PC-3 (cell line): ENCODE data around the gene ADAMTS19. TPM values are rescaled to one million over a fixed set of nuclear protein-coding genes. Genes with fewer than 3 reads are reported as not detected.

Source experiments
- ATAC-seq: fragments of 200-7000 bp; cut with Tn5 transposase; 2 replicates; pipeline ENCODE4 v1.9.1; 2020; ENCODE audit warnings: mild to moderate bottlenecking, moderate library complexity
- BruUV-seq: library from RNA; stranded (reverse); fragments of 400-500 nt; replicated peaks from 2 replicates; lab custom pipeline; 2021; lab: Mats Ljungman, UMichigan
- CTCF ChIA-PET: fragments of 300-600 bp; sonication (Branson Sonifier 250); formaldehyde crosslinking; loops from one replicate; lab custom pipeline; 2022; ENCODE audit warnings: antibody characterized with exemption; lab: Charles Lee
- POLR2A ChIA-PET: fragments of 300-600 bp; sonication (Branson Sonifier 250); formaldehyde crosslinking; loops from one replicate; lab custom pipeline; 2022; ENCODE audit warnings: antibody characterized with exemption; ENCODE audit not compliant: unreplicated experiment; lab: Charles Lee
- DNase-seq: peaks from one replicate; pipeline ENCODE4 v3.0.0-alpha.2; 2015
- H2AFZ ChIP-seq: fragments of 300-600 bp; sonication (generic); 2 replicates; pipeline ENCODE4 v1.6.0; 2016; ENCODE audit warnings: antibody characterized with exemption, low read length
- H3F3A ChIP-seq: fragments of 300-600 bp; sonication (generic); one replicate; pipeline ENCODE4 v1.6.0; 2017; ENCODE audit warnings: antibody characterized with exemption, low read length, control low read depth, mild to moderate bottlenecking; ENCODE audit not compliant: unreplicated experiment
- H3K27ac ChIP-seq: fragments of 300-600 bp; sonication (generic); 2 replicates; pipeline ENCODE4 v1.5.1; 2016; ENCODE audit warnings: mild to moderate bottlenecking, low read length
- H3K27me3 ChIP-seq: fragments of 300-600 bp; sonication (generic); 2 replicates; pipeline ENCODE4 v1.6.1; 2016; ENCODE audit warnings: low read length, mixed read lengths
- H3K36me3 ChIP-seq: fragments of 300-600 bp; sonication (generic); 2 replicates; pipeline ENCODE4 v1.6.1; 2016; ENCODE audit warnings: low read depth, mixed run types, low read length, mixed read lengths
- H3K4me1 ChIP-seq: fragments of 300-600 bp; sonication (generic); 2 replicates; pipeline ENCODE4 v1.5.1; 2016; ENCODE audit warnings: low read length; ENCODE audit not compliant: insufficient read depth
- H3K4me2 ChIP-seq: fragments of 300-600 bp; sonication (generic); 2 replicates; pipeline ENCODE4 v1.6.0; 2016; ENCODE audit warnings: low read length
- H3K4me3 ChIP-seq: fragments of 300-600 bp; sonication (generic); 2 replicates; pipeline ENCODE4 v1.5.1; 2016; ENCODE audit warnings: mild to moderate bottlenecking, low read length, mixed read lengths
- H3K79me2 ChIP-seq: fragments of 300-600 bp; sonication (generic); 2 replicates; pipeline ENCODE4 v1.6.1; 2017; ENCODE audit warnings: low read length, mixed read lengths
- H3K9ac ChIP-seq: fragments of 300-600 bp; sonication (generic); 2 replicates; pipeline ENCODE4 v1.6.0; 2016; ENCODE audit warnings: mild to moderate bottlenecking, low read length
- H3K9me2 ChIP-seq: fragments of 300-600 bp; sonication (generic); replicated peaks from 2 replicates; pipeline ENCODE4 v1.6.1; 2016; ENCODE audit warnings: mixed run types, low read length, mixed read lengths
- H3K9me3 ChIP-seq: fragments of 300-600 bp; sonication (generic); 2 replicates; pipeline ENCODE4 v1.6.1; 2016; ENCODE audit warnings: low read length, mixed read lengths
- H4K20me1 ChIP-seq: fragments of 300-600 bp; sonication (generic); 2 replicates; pipeline ENCODE4 v1.6.1; 2016; ENCODE audit warnings: low read length, mixed read lengths
- EZH2 ChIP-seq: fragments of 300-600 bp; sonication (generic); IDR thresholded peaks from one replicate; pipeline ENCODE4 v1.6.1; 2017; ENCODE audit warnings: antibody characterized with exemption, mild to moderate bottlenecking, low read length; ENCODE audit not compliant: unreplicated experiment
- EZH2phosphoT487 ChIP-seq: fragments of 300-600 bp; sonication (generic); IDR thresholded peaks from 2 replicates; pipeline ENCODE4 v1.6.1; 2018; ENCODE audit warnings: mild to moderate bottlenecking, antibody characterized with exemption, low read length, borderline replicate concordance
- intact Hi-C: fragments of 100-400 bp; cut with micrococcal nuclease; formaldehyde crosslinking; loops from 2 replicates; pipeline ENCODE4 v1.9.0; 2023
- total RNA-seq: library from RNA; depleted of rRNA; stranded (reverse); fragments of >200 nt; gene quantifications from 2 replicates; pipeline ENCODE4 v1.2.3, GENCODE V29; 2014
- TF ChIP-seq, protein P1 (sequence below): fragments of 300-600 bp; sonication (generic); conservative IDR thresholded peaks from 2 replicates; pipeline ENCODE4 v1.5.1; 2017; ENCODE audit warnings: antibody characterized with exemption, low read depth, mild to moderate bottlenecking, low read length

Gene ADAMTS19
- total RNA-seq, 1 experiment from 2014 or later, result not detected

- H3K4me2 ChIP-seq, result no peak overlapping the region
- H3K9ac ChIP-seq, result no peak overlapping the region
- ATAC-seq, result peak; percentile 80
- no peaks in the 10 kb centered on the region for H3K9me2 ChIP-seq
- no TSS peak for BruUV-seq
- DNase-seq, result peak; percentile 87
- no peak overlapping the region for H3K27ac ChIP-seq
- no peaks in the 10 kb centered on the region for H3K27me3 ChIP-seq
- no peaks in the 10 kb centered on the region for H3K9me3 ChIP-seq
- no peaks in the 10 kb centered on the region for H3F3A ChIP-seq
- POLR2A ChIA-PET, result no interaction called here
- intact Hi-C loops, result loop anchor here (1.0 to 5.0 kb wide), 7 partner anchors 104 to 1556 kb away; no protein-coding TSS in a partner anchor
- H3K4me3 ChIP-seq, result no peak overlapping the region
- H3K36me3 ChIP-seq, result no peaks in the 10 kb centered on the region
- no peaks in the 10 kb centered on the region for H3K79me2 ChIP-seq
- H3K4me1 ChIP-seq, result no peaks in the 10 kb centered on the region
- CTCF ChIA-PET, result no interaction called here
- no peak overlapping the region for H2AFZ ChIP-seq
- TF ChIP-seq, protein P1, sequence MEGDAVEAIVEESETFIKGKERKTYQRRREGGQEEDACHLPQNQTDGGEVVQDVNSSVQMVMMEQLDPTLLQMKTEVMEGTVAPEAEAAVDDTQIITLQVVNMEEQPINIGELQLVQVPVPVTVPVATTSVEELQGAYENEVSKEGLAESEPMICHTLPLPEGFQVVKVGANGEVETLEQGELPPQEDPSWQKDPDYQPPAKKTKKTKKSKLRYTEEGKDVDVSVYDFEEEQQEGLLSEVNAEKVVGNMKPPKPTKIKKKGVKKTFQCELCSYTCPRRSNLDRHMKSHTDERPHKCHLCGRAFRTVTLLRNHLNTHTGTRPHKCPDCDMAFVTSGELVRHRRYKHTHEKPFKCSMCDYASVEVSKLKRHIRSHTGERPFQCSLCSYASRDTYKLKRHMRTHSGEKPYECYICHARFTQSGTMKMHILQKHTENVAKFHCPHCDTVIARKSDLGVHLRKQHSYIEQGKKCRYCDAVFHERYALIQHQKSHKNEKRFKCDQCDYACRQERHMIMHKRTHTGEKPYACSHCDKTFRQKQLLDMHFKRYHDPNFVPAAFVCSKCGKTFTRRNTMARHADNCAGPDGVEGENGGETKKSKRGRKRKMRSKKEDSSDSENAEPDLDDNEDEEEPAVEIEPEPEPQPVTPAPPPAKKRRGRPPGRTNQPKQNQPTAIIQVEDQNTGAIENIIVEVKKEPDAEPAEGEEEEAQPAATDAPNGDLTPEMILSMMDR, result peak; percentile 95
- no peak for TF ChIP-seq EZH2phosphoT487
- H4K20me1 ChIP-seq, result no peaks in the 10 kb centered on the region
Observed at GRCh38 chr5:129767927-129768380, 307.9 kb downstream of the ADAMTS19 start.

DNA sequence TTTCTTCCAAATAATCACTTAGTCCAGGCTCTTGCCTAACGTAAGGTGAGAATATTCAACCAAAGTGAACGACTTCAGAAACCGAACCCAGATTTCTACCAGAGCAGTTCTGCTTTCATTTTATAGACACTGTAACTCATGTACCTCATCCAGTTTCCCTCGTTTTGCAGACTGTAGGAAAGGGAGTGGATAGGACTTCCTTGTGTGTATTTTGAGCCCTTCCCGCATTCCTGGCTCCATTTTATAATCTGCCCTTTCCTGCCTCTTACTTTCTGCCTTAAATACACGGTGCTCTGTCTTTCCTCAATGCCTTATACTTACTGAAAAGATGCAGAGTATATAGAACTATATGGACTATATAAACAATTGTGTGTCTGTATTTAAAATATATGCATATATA, 308.6 kb downstream of the ADAMTS19 start:
- Histone ChIP-seq H3K36me3 (no peaks in the 10 kb centered on the region), H4K20me1 (no peaks in the 10 kb centered on the region), H3K4me2 (no peak overlapping the region), H3K4me3 (no peak overlapping the region), H3K27ac (no peak overlapping the region), H3K4me1 (no peaks in the 10 kb centered on the region), H2AFZ (no peak overlapping the region), H3K79me2 (no peaks in the 10 kb centered on the region), H3F3A (no peaks in the 10 kb centered on the region), H3K9me2 (no peaks in the 10 kb centered on the region), H3K9ac (no peak overlapping the region), H3K9me3 (no peaks in the 10 kb centered on the region), H3K27me3 (no peaks in the 10 kb centered on the region)
- ATAC-seq (no peak), DNase-seq (no peak)
- TF ChIP-seq, protein P1, result no peak
- TF ChIP-seq EZH2 (no peak), EZH2phosphoT487 (no peak)
- ChIA-PET CTCF (no interaction called here), POLR2A (no interaction called here)
- BruUV-seq, result no TSS peak
- intact Hi-C loops, result loop anchor here (1.0 to 5.0 kb wide), 7 partner anchors 104 to 1556 kb away; no protein-coding TSS in a partner anchor

DNA sequence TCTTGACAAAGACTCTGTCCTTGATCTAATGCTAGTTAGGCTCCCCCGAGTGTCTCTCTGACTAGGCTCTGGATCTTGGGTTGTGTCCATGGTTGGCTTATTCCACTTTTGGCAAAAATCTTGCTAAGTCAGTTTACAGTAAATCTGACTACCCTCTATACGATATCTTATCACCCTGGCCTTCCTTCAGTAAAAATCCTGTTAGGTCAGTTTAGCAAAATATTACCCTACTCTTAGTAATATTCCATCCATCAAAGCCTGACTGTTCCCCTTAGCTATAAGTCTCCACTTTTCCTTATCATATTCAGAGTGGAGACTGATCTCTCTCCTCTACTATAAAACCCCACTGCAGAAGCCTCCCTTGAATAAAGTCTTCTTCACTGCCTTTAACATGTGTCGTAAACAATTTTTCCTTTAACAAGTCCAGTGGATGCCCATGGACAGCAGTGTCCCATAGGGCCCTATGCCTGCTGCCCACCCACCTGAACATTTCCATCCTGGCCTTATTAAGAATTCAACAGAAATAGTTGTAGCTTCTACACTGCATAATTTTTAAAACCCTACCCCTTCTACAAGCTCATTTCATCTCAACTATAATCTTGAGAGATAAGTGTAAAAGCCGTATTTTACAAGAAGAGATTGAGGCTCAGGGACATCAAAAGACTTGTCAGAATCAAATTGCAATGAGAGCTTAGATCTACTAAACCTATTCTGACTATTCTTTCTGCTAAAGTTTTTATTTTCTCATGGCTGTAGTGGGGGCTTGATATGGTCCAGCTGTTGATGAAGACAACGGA, 310.1 kb downstream of the ADAMTS19 start:
- H3F3A ChIP-seq, result no peaks in the 10 kb centered on the region
- no peaks in the 10 kb centered on the region for H3K9me2 ChIP-seq
- TF ChIP-seq EZH2 (no peak), EZH2phosphoT487 (no peak)
- TF ChIP-seq, protein P1, result no peak
- ATAC-seq, result no peak
- ChIA-PET POLR2A (no interaction called here), CTCF (interaction anchor here (0.8 kb wide), 1 partner anchor 82 kb away, joined by 3 read pairs; no protein-coding TSS in a partner anchor)
- H3K4me3 ChIP-seq, result no peak overlapping the region
- no peak overlapping the region for H3K9ac ChIP-seq
- no TSS peak for BruUV-seq
- H4K20me1 ChIP-seq, result no peaks in the 10 kb centered on the region
- H3K9me3 ChIP-seq, result no peaks in the 10 kb centered on the region
- DNase-seq, result no peak
- H3K27ac ChIP-seq, result no peak overlapping the region
- intact Hi-C loops, result loop anchor here (10.0 kb wide), 1 partner anchor 1145 kb away; no protein-coding TSS in a partner anchor
- H3K4me2 ChIP-seq, result no peak overlapping the region
- no peaks in the 10 kb centered on the region for H3K4me1 ChIP-seq
- no peak overlapping the region for H2AFZ ChIP-seq
- no peaks in the 10 kb centered on the region for H3K79me2 ChIP-seq
- no peaks in the 10 kb centered on the region for H3K36me3 ChIP-seq
- H3K27me3 ChIP-seq, result no peaks in the 10 kb centered on the region
